HepG2 (cell line): ENCODE measurements around the gene USP7. TPM values are rescaled to one million over a fixed set of nuclear protein-coding genes. Genes with fewer than 3 reads are reported as not detected.

Source experiments
- CREB1 ChIP-seq, 2 experiments: fragments of 450-650 bp in 1 of 2; IDR thresholded peaks; 2 replicates each; pipeline ENCODE4 v1.6.1; 2016 to 2017; ENCODE audit warnings: control low read depth in 1 of 2, mild to moderate bottlenecking in 1 of 2, missing compliant biosample characterization in 1 of 2, missing genetic modification characterization in 1 of 2
- ETV5 ChIP-seq: IDR thresholded peaks from 2 replicates; pipeline ENCODE4 v1.6.1; 2018; ENCODE audit warnings: missing biosample characterization, missing genetic modification reagents, inconsistent platforms, borderline replicate concordance
- HOXA7 ChIP-seq: sonication (generic); formaldehyde crosslinking; IDR thresholded peaks from 2 replicates; pipeline ENCODE4 v1.8.1; 2022; ENCODE audit warnings: mild to moderate bottlenecking, missing genetic modification reagents, moderate library complexity
- RORA ChIP-seq: sonication (generic); formaldehyde crosslinking; IDR thresholded peaks from 2 replicates; pipeline ENCODE4 v1.5.0; 2020; ENCODE audit warnings: mild to moderate bottlenecking, missing genetic modification reagents, moderate library complexity
- SALL1 ChIP-seq: sonication (generic); formaldehyde crosslinking; IDR thresholded peaks from 2 replicates; pipeline ENCODE4 v1.8.0; 2022; ENCODE audit warnings: mild to moderate bottlenecking, missing genetic modification reagents
- SOX13 ChIP-seq, 3 experiments: fragments of 450-650 bp in 1 of 3; sonication (generic) in 1 of 3; formaldehyde crosslinking in 1 of 3; IDR thresholded peaks in 2 of 3; conservative IDR thresholded peaks in 1 of 3; 2 replicates each; pipeline versions ENCODE4 v1.5.0 to v1.6.1; 2016 to 2020; ENCODE audit warnings: antibody characterized with exemption in 1 of 3, mild to moderate bottlenecking in 1 of 3, missing compliant biosample characterization in 1 of 3, missing genetic modification reagents in 1 of 3, moderate library complexity in 1 of 3
- ZBTB3 ChIP-seq: sonication (generic); formaldehyde crosslinking; IDR thresholded peaks from 2 replicates; pipeline ENCODE4 v1.4.0; 2020; ENCODE audit warnings: low read depth, mild to moderate bottlenecking, moderate library complexity, missing genetic modification reagents, borderline replicate concordance
- ZNF644 ChIP-seq: IDR thresholded peaks from 2 replicates; pipeline ENCODE4 v1.6.1; 2016; ENCODE audit warnings: low read depth
- ZNF768 ChIP-seq: sonication (generic); formaldehyde crosslinking; IDR thresholded peaks from 2 replicates; pipeline ENCODE4 v1.4.0; 2020; ENCODE audit warnings: missing genetic modification reagents
- polyA plus RNA-seq, 8 experiments: library from polyadenylated mRNA; depleted of rRNA in 3 of 8; stranded (reverse) in 7 of 8; unstranded in 1 of 8; fragments of >200 nt; fragmentation: Illumina TruSeq in 4 of 8; extraction: Trizol in 4 of 8; gene quantifications; 2 replicates each; pipeline versions ENCODE4 v1.2.1 to v1.2.3, GENCODE V29; 2011 to 2016; ENCODE audit warnings: low read depth in 4 of 8, missing spikeins in 1 of 8, mixed read lengths in 1 of 8; ENCODE audit not compliant: insufficient read depth in 1 of 8
- total RNA-seq, 5 experiments: library from RNA; depleted of rRNA; stranded (reverse); fragments of >200 nt; fragmentation: Illumina TruSeq; extraction: Trizol; gene quantifications; 2 replicates each; pipeline ENCODE4 v1.2.3, GENCODE V29; 2016; ENCODE audit warnings: low read depth in 1 of 5
- TF ChIP-seq, protein P1 (sequence below): sonication (generic); formaldehyde crosslinking; IDR thresholded peaks from 2 replicates; pipeline ENCODE4 v1.4.0; 2020; ENCODE audit warnings: missing genetic modification reagents
- TF ChIP-seq, protein P2 (sequence below): sonication (generic); formaldehyde crosslinking; IDR thresholded peaks from 2 replicates; pipeline ENCODE4 v1.5.1; 2020; ENCODE audit warnings: missing genetic modification reagents, mild to moderate bottlenecking, borderline replicate concordance
- TF ChIP-seq, protein P3 (sequence below): sonication (generic); formaldehyde crosslinking; IDR thresholded peaks from 2 replicates; pipeline ENCODE4 v1.5.0; 2020; ENCODE audit warnings: mild to moderate bottlenecking, missing genetic modification reagents, borderline replicate concordance
- TF ChIP-seq, protein P4 (sequence below): IDR thresholded peaks from 2 replicates; pipeline ENCODE4 v1.6.1; 2016; ENCODE audit warnings: low read depth, control low read depth

Gene USP7
- total and polyA plus RNA-seq, 2 of the 13 experiments (the other 11 are each of a cell fraction or from before 2014, with no cell fraction given) = 52.5 to 173 TPM

DNA sequence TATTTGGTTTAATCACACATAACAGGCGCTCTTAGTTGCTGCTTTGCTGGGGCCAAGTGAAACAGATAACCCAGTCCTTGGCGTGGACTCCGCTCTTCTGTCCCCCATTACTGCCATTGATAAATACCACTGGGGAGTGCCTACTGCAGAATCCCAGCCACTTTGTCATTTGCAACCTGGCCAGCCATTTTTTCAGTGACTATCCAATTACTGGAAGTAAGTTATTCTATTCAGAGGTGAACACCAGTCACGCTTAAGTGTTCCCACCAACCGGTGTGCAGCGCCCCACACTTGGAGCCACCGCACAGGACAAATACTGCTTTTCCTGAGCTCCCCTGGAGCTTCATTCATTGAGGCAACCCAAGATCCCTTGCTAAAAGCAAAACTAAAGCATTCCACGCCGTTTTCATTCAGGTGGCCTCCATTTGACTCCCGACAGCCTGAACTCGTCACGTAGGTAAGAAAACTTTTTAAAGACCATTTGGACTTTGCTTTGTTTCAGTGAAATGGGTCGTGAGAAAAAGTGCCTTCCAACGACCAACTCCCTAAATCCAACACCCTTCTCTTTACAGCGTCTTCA is 1.8 kb downstream of the USP7 start (continued):
- TF ChIP-seq RORA (CRISPR knock-in tag) (no peak), SOX13 (IDR thresholded peaks at IDR 0.05) (no peak), SOX13 (CRISPR knock-in tag; conservative IDR thresholded peaks at IDR 0.05 in 1 of 2, IDR thresholded peaks at IDR 0.05 in 1 of 2) (no peak), ZNF768 (CRISPR knock-in tag) (no peak), CREB1 (IDR thresholded peaks at IDR 0.05) (no peak), CREB1 (CRISPR knock-in tag; IDR thresholded peaks at IDR 0.05) (no peak), ZNF644 (CRISPR knock-in tag) (peak; percentile 38; the same call in 1 of the 2 replicates), ETV5 (no peak), ZBTB3 (no peak), SALL1 (CRISPR knock-in tag) (no peak), HOXA7 (CRISPR knock-in tag) (no peak)
- TF ChIP-seq, protein P1, sequence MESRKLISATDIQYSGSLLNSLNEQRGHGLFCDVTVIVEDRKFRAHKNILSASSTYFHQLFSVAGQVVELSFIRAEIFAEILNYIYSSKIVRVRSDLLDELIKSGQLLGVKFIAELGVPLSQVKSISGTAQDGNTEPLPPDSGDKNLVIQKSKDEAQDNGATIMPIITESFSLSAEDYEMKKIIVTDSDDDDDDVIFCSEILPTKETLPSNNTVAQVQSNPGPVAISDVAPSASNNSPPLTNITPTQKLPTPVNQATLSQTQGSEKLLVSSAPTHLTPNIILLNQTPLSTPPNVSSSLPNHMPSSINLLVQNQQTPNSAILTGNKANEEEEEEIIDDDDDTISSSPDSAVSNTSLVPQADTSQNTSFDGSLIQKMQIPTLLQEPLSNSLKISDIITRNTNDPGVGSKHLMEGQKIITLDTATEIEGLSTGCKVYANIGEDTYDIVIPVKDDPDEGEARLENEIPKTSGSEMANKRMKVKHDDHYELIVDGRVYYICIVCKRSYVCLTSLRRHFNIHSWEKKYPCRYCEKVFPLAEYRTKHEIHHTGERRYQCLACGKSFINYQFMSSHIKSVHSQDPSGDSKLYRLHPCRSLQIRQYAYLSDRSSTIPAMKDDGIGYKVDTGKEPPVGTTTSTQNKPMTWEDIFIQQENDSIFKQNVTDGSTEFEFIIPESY (CRISPR knock-in tag) = no peak
- TF ChIP-seq, protein P2, sequence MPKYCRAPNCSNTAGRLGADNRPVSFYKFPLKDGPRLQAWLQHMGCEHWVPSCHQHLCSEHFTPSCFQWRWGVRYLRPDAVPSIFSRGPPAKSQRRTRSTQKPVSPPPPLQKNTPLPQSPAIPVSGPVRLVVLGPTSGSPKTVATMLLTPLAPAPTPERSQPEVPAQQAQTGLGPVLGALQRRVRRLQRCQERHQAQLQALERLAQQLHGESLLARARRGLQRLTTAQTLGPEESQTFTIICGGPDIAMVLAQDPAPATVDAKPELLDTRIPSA (CRISPR knock-in tag) = no peak
- TF ChIP-seq, protein P3, sequence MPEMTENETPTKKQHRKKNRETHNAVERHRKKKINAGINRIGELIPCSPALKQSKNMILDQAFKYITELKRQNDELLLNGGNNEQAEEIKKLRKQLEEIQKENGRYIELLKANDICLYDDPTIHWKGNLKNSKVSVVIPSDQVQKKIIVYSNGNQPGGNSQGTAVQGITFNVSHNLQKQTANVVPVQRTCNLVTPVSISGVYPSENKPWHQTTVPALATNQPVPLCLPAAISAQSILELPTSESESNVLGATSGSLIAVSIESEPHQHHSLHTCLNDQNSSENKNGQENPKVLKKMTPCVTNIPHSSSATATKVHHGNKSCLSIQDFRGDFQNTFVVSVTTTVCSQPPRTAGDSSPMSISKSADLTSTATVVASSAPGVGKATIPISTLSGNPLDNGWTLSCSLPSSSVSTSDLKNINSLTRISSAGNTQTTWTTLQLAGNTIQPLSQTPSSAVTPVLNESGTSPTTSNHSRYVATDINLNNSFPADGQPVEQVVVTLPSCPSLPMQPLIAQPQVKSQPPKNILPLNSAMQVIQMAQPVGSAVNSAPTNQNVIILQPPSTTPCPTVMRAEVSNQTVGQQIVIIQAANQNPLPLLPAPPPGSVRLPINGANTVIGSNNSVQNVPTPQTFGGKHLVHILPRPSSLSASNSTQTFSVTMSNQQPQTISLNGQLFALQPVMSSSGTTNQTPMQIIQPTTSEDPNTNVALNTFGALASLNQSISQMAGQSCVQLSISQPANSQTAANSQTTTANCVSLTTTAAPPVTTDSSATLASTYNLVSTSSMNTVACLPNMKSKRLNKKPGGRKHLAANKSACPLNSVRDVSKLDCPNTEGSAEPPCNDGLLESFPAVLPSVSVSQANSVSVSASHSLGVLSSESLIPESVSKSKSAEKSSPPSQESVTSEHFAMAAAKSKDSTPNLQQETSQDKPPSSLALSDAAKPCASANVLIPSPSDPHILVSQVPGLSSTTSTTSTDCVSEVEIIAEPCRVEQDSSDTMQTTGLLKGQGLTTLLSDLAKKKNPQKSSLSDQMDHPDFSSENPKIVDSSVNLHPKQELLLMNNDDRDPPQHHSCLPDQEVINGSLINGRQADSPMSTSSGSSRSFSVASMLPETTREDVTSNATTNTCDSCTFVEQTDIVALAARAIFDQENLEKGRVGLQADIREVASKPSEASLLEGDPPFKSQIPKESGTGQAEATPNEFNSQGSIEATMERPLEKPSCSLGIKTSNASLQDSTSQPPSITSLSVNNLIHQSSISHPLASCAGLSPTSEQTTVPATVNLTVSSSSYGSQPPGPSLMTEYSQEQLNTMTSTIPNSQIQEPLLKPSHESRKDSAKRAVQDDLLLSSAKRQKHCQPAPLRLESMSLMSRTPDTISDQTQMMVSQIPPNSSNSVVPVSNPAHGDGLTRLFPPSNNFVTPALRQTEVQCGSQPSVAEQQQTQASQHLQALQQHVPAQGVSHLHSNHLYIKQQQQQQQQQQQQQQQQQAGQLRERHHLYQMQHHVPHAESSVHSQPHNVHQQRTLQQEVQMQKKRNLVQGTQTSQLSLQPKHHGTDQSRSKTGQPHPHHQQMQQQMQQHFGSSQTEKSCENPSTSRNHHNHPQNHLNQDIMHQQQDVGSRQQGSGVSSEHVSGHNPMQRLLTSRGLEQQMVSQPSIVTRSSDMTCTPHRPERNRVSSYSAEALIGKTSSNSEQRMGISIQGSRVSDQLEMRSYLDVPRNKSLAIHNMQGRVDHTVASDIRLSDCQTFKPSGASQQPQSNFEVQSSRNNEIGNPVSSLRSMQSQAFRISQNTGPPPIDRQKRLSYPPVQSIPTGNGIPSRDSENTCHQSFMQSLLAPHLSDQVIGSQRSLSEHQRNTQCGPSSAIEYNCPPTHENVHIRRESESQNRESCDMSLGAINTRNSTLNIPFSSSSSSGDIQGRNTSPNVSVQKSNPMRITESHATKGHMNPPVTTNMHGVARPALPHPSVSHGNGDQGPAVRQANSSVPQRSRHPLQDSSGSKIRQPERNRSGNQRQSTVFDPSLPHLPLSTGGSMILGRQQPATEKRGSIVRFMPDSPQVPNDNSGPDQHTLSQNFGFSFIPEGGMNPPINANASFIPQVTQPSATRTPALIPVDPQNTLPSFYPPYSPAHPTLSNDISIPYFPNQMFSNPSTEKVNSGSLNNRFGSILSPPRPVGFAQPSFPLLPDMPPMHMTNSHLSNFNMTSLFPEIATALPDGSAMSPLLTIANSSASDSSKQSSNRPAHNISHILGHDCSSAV (CRISPR knock-in tag) = no peak
- TF ChIP-seq, protein P4, sequence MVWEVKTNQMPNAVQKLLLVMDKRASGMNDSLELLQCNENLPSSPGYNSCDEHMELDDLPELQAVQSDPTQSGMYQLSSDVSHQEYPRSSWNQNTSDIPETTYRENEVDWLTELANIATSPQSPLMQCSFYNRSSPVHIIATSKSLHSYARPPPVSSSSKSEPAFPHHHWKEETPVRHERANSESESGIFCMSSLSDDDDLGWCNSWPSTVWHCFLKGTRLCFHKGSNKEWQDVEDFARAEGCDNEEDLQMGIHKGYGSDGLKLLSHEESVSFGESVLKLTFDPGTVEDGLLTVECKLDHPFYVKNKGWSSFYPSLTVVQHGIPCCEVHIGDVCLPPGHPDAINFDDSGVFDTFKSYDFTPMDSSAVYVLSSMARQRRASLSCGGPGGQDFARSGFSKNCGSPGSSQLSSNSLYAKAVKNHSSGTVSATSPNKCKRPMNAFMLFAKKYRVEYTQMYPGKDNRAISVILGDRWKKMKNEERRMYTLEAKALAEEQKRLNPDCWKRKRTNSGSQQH (CRISPR knock-in tag) = peak; percentile 2; the same call in 1 of the 2 replicates
